ENCODE measurements around the gene MLH1. TPM values are rescaled to one million over a fixed set of nuclear protein-coding genes. Genes with fewer than 3 reads are reported as not detected.

The MLH1 gene
- total RNA-seq, 1 experiment from 2014 or later, result 79.7 TPM

GRCh38 chr3:37029111-37029510 is 35.8 kb downstream of the MLH1 start:
- Histone ChIP-seq H3K4me1 (ENCODE audit: insufficient read depth, low read length) (no peaks in the 10 kb centered on the region), H3F3A (ENCODE audit: low read length, unreplicated experiment) (no peaks in the 10 kb centered on the region), H3K9me2 (replicated peaks; ENCODE audit: low read length) (no peaks in the 10 kb centered on the region), H3K4me3 (ENCODE audit: low read length) (no peak overlapping the region), H3K9me3 (ENCODE audit: low read length) (no peaks in the 10 kb centered on the region), H3K4me2 (ENCODE audit: low read length) (no peak overlapping the region), H2AFZ (ENCODE audit: low read length) (no peak overlapping the region), H3K36me3 (ENCODE audit: low read depth, low read length) (peaks cover 69% of the 10 kb centered on the region), H3K9ac (ENCODE audit: low read length) (no peak overlapping the region), H4K20me1 (ENCODE audit: low read length) (no peaks in the 10 kb centered on the region), H3K79me2 (ENCODE audit: low read length) (no peaks in the 10 kb centered on the region), H3K27ac (ENCODE audit: low read length) (no peak overlapping the region), H3K27me3 (ENCODE audit: low read length) (no peaks in the 10 kb centered on the region)
- TF ChIP-seq CTCF (conservative IDR thresholded peaks at IDR 0.05; ENCODE audit: low read depth, low read length) (no peak), EZH2 (IDR thresholded peaks at IDR 0.05; ENCODE audit: low read length, unreplicated experiment) (no peak), EZH2phosphoT487 (IDR thresholded peaks at IDR 0.05; ENCODE audit: borderline replicate concordance, low read length) (no peak)
- ATAC-seq (no peak), DNase-seq (no peak)
- POLR2A ChIA-PET (ENCODE audit: unreplicated experiment), result no interaction called here
- no TSS peak for BruUV-seq (replicated peaks)
- intact Hi-C loops (cut with micrococcal nuclease), result no loop called here
- CTCF ChIA-PET, result no interaction called here

DNA sequence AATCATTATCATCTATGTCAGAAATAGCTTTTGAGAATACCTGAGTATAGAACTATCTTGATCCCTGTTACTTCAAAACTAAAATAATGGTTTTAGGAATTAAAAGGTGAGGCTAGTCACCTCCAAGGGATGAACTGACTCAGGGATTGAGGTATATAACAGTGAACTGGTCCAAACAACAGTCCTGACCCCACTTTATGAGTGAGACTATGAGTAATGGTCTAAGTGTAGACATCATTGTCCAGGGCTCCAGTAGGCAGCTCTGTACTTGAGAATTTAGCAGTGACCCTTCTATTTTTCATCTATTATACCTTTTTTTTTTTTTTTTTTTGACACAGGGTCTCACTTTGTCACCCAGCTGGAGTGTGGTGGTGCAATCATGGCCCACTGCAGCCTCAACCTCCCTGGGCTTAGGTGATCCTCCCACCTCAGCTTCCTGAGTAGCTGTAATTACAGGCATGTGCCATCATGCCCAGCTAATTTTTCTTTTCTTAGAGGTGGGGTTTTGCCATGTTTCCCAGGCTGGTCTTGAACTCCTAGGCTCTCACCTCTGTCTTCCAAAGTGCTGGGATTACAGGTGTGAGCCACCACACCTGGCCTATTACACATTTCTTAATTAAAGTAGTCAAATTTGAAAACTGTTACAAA is 36.3 kb downstream of the MLH1 start:
- intact Hi-C loops (cut with micrococcal nuclease), result no loop called here
- Histone ChIP-seq H3K79me2 (ENCODE audit: low read length) (no peaks in the 10 kb centered on the region), H2AFZ (ENCODE audit: low read length) (no peak overlapping the region), H3K9me3 (ENCODE audit: low read length) (no peaks in the 10 kb centered on the region), H3K9me2 (replicated peaks; ENCODE audit: low read length) (no peaks in the 10 kb centered on the region), H3F3A (ENCODE audit: low read length, unreplicated experiment) (no peaks in the 10 kb centered on the region), H3K9ac (ENCODE audit: low read length) (no peak overlapping the region), H3K27ac (ENCODE audit: low read length) (no peak overlapping the region), H4K20me1 (ENCODE audit: low read length) (no peaks in the 10 kb centered on the region), H3K4me1 (ENCODE audit: insufficient read depth, low read length) (no peaks in the 10 kb centered on the region), H3K4me3 (ENCODE audit: low read length) (no peak overlapping the region), H3K27me3 (ENCODE audit: low read length) (no peaks in the 10 kb centered on the region), H3K4me2 (ENCODE audit: low read length) (no peak overlapping the region), H3K36me3 (ENCODE audit: low read depth, low read length) (peaks cover 66% of the 10 kb centered on the region)
- no peak for TF ChIP-seq CTCF (conservative IDR thresholded peaks at IDR 0.05; ENCODE audit: low read depth, low read length)
- no peak for TF ChIP-seq EZH2phosphoT487 (IDR thresholded peaks at IDR 0.05; ENCODE audit: borderline replicate concordance, low read length)
- no peak for TF ChIP-seq EZH2 (IDR thresholded peaks at IDR 0.05; ENCODE audit: low read length, unreplicated experiment)
- ATAC-seq (no peak), DNase-seq (no peak)
- CTCF ChIA-PET, result no interaction called here
- no TSS peak for BruUV-seq (replicated peaks)
- POLR2A ChIA-PET (ENCODE audit: unreplicated experiment), result no interaction called here

DNA sequence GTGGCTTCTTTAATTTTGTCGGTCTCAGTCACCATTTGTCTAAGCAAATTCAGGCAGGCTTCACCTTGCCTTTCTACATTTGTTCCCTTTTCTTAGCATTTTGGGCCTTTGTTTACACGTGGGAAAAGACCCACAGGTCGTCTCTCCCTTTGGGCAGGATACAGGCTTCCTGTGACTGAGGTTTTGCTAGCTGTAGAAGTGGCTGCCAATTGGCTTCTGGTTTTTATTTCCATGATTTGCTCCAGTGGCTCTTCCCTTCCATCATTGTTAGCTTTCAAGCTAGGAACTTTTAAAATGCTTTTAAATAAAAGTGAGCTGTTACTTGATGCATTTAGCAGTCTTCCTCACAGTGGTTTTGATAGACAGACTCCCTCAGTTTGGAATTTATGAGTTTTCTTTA is 37.3 kb downstream of the MLH1 start:
- POLR2A ChIA-PET (ENCODE audit: unreplicated experiment), result no interaction called here
- TF ChIP-seq EZH2phosphoT487 (IDR thresholded peaks at IDR 0.05; ENCODE audit: borderline replicate concordance, low read length), result no peak
- TF ChIP-seq EZH2 (IDR thresholded peaks at IDR 0.05; ENCODE audit: low read length, unreplicated experiment), result no peak
- no peak for TF ChIP-seq CTCF (conservative IDR thresholded peaks at IDR 0.05; ENCODE audit: low read depth, low read length)
- H3K4me2 ChIP-seq (ENCODE audit: low read length), result no peak overlapping the region

More for the DNA sequence above, 37.3 kb downstream of the MLH1 start:
- H3K9me3 ChIP-seq (ENCODE audit: low read length), result peaks cover 3% of the 10 kb centered on the region; the same call in 1 of the 2 replicates
- CTCF ChIA-PET, result no interaction called here
- H3K27me3 ChIP-seq (ENCODE audit: low read length), result no peaks in the 10 kb centered on the region
- H3K9me2 ChIP-seq (replicated peaks; ENCODE audit: low read length), result no peaks in the 10 kb centered on the region
- H3K9ac ChIP-seq (ENCODE audit: low read length), result no peak overlapping the region
- DNase-seq (no peak), ATAC-seq (no peak)
- intact Hi-C loops (cut with micrococcal nuclease), result no loop called here
- H2AFZ ChIP-seq (ENCODE audit: low read length), result no peak overlapping the region
- H3K4me1 ChIP-seq (ENCODE audit: insufficient read depth, low read length), result no peaks in the 10 kb centered on the region
- no peaks in the 10 kb centered on the region for H3K79me2 ChIP-seq (ENCODE audit: low read length)
- H3K36me3 ChIP-seq (ENCODE audit: low read depth, low read length), result peaks cover 69% of the 10 kb centered on the region
- H3K4me3 ChIP-seq (ENCODE audit: low read length), result no peak overlapping the region
- BruUV-seq (replicated peaks), result no TSS peak
- H4K20me1 ChIP-seq (ENCODE audit: low read length), result no peaks in the 10 kb centered on the region
- no peaks in the 10 kb centered on the region for H3F3A ChIP-seq (ENCODE audit: low read length, unreplicated experiment)
- H3K27ac ChIP-seq (ENCODE audit: low read length), result no peak overlapping the region

All from PC-3 (cell line).